WI38 (cell line): ENCODE results near the gene SRPK2.
"Not testable (repeated sequence)": the region's sequence is repeated elsewhere in the genome, so short reads cannot be mapped to it uniquely, and the experiment has no call there.

Source experiments
- H3K4me3 ChIP-seq: 2 replicates; pipeline ENCODE4 v1.5.1; 2011; ENCODE audit warnings: low read depth, mild to moderate bottlenecking, control low read depth, low read length
- CTCF ChIP-seq: IDR thresholded peaks from 2 replicates; pipeline ENCODE4 v1.5.1; 2012; ENCODE audit warnings: low read depth, mild to moderate bottlenecking, control low read depth, low read length

Gene SRPK2

GRCh38 chr7:105352901-105353668, 35.6 kb downstream of the SRPK2 start:
- TF ChIP-seq CTCF = no peak
- no peak overlapping the region for H3K4me3 ChIP-seq

GRCh38 chr7:105352018-105352612, 36.6 kb downstream of the SRPK2 start:
- peak overlapping the region; percentile 40 for H3K4me3 ChIP-seq
- no peak for TF ChIP-seq CTCF

GRCh38 chr7:105350906-105351305, 37.8 kb downstream of the SRPK2 start:
- H3K4me3 ChIP-seq = no peak overlapping the region
- TF ChIP-seq CTCF = no peak

GRCh38 chr7:105348177-105348576, 40.5 kb downstream of the SRPK2 start:
- H3K4me3 ChIP-seq = not testable (repeated sequence)

GRCh38 chr7:105346593-105347322, 42.0 kb downstream of the SRPK2 start:
- TF ChIP-seq CTCF = no peak
- no peak overlapping the region for H3K4me3 ChIP-seq

- no peak for TF ChIP-seq CTCF
Measured at GRCh38 chr7:105346138-105346537, 42.6 kb downstream of the SRPK2 start.

GRCh38 chr7:105345725-105346124, 43.0 kb downstream of the SRPK2 start:
- H3K4me3 ChIP-seq = no peak overlapping the region
- TF ChIP-seq CTCF = no peak

More at GRCh38 chr7:105346138-105346537, 42.6 kb downstream of the SRPK2 start:
- no peak overlapping the region for H3K4me3 ChIP-seq
